Neural cell (in vitro differentiated cells): ENCODE measurements around the gene MAML2. TPM values are rescaled to one million over a fixed set of nuclear protein-coding genes. Genes with fewer than 3 reads are reported as not detected.
A peak's percentile ranks its signal among the peaks of the same experiment; 100 is the strongest.

Experiments used
- H2AFZ ChIP-seq: fragments of 200-600, 300-800 bp; sonication (generic), shearing (Covaris generic); 2 replicates; pipeline ENCODE4 v1.6.0; 2014; ENCODE audit warnings: low read depth, mild to moderate bottlenecking, antibody characterized with exemption, low read length, moderate library complexity
- H3F3A ChIP-seq: fragments of 200-600 bp; shearing (Covaris generic); 2 replicates; pipeline ENCODE4 v1.6.1; 2016; ENCODE audit warnings: mild to moderate bottlenecking, moderate library complexity, mixed read lengths, antibody characterized with exemption, low read length; ENCODE audit not compliant: insufficient read depth, poor library complexity, severe bottlenecking
- H3K27ac ChIP-seq: fragments of 200-600, 300-800 bp; sonication (generic), shearing (Covaris generic); 2 replicates; pipeline ENCODE4 v1.5.1; 2014; ENCODE audit warnings: mild to moderate bottlenecking, low read length, moderate library complexity
- H3K27me3 ChIP-seq: fragments of 300-800, 200-600 bp; sonication (generic), shearing (Covaris generic); 2 replicates; pipeline ENCODE4 v1.6.0; 2014; ENCODE audit warnings: mild to moderate bottlenecking, low read depth, low read length, moderate library complexity; ENCODE audit not compliant: insufficient read depth
- H3K36me3 ChIP-seq: fragments of 300-800, 200-600 bp; sonication (generic), shearing (Covaris generic); 2 replicates; pipeline ENCODE4 v1.5.1; 2014; ENCODE audit warnings: mild to moderate bottlenecking, antibody characterized with exemption, low read length, moderate library complexity; ENCODE audit not compliant: insufficient read depth
- H3K4me2 ChIP-seq: fragments of 300-800, 200-600 bp; sonication (generic), shearing (Covaris generic); 2 replicates; pipeline ENCODE4 v1.6.0; 2014; ENCODE audit warnings: mild to moderate bottlenecking, low read length
- H3K4me3 ChIP-seq: fragments of 300-800, 200-600 bp; sonication (generic), shearing (Covaris generic); 2 replicates; pipeline ENCODE4 v1.5.1; 2014; ENCODE audit warnings: mild to moderate bottlenecking, low read length, moderate library complexity
- H3K79me2 ChIP-seq: fragments of 200-600 bp; shearing (Covaris generic); replicated peaks from 2 replicates; pipeline ENCODE4 v1.6.0; 2014; ENCODE audit warnings: mild to moderate bottlenecking, low read length, moderate library complexity; ENCODE audit not compliant: insufficient read depth
- H3K9ac ChIP-seq: fragments of 300-800, 200-600 bp; sonication (generic), shearing (Covaris generic); 2 replicates; pipeline ENCODE4 v1.6.1; 2016; ENCODE audit warnings: mild to moderate bottlenecking, low read length, mixed read lengths
- H3K9me2 ChIP-seq: fragments of 200-600 bp; shearing (Covaris generic); 2 replicates; pipeline ENCODE4 v1.6.1; 2016; ENCODE audit warnings: mild to moderate bottlenecking, low read length, mixed read lengths; ENCODE audit not compliant: insufficient read depth
- H3K9me3 ChIP-seq: fragments of 200-600, 300-800 bp; sonication (generic), shearing (Covaris generic); 2 replicates; pipeline ENCODE4 v1.6.1; 2016; ENCODE audit warnings: mild to moderate bottlenecking, mixed run types, low read length, moderate library complexity, mixed read lengths
- H4K20me1 ChIP-seq: fragments of 200-600 bp; shearing (Covaris generic); 2 replicates; pipeline ENCODE4 v1.6.1; 2016; ENCODE audit warnings: mild to moderate bottlenecking, mixed run types; ENCODE audit not compliant: insufficient read depth
- EP300 ChIP-seq: fragments of 450-650 bp; conservative IDR thresholded peaks from 2 replicates; pipeline ENCODE4 v1.6.1; 2014; ENCODE audit warnings: antibody characterized with exemption, mild to moderate bottlenecking, moderate library complexity; ENCODE audit not compliant: poor library complexity, severe bottlenecking
- EZH2 ChIP-seq: fragments of 200-600, 300-800 bp; shearing (Covaris generic), sonication (generic); IDR thresholded peaks from 2 replicates; pipeline ENCODE4 v1.6.1; 2014; ENCODE audit warnings: antibody characterized with exemption, low read length, borderline replicate concordance, mild to moderate bottlenecking; ENCODE audit not compliant: insufficient read depth, poor library complexity, severe bottlenecking
- MXI1 ChIP-seq: fragments of 450-650 bp; conservative IDR thresholded peaks from 2 replicates; pipeline ENCODE4 v1.6.1; 2014; ENCODE audit warnings: antibody characterized with exemption, mild to moderate bottlenecking; ENCODE audit not compliant: poor library complexity, severe bottlenecking
- POLR2AphosphoS5 ChIP-seq: IDR thresholded peaks from 2 replicates; pipeline ENCODE4 v1.6.1; 2012
- RAD21 ChIP-seq: fragments of 450-650 bp; conservative IDR thresholded peaks from 2 replicates; pipeline ENCODE4 v1.6.1; 2014; ENCODE audit warnings: antibody characterized with exemption, mild to moderate bottlenecking, moderate library complexity
- SMC3 ChIP-seq: fragments of 450-650 bp; conservative IDR thresholded peaks from 2 replicates; pipeline ENCODE4 v1.6.1; 2014; ENCODE audit warnings: antibody characterized with exemption, mild to moderate bottlenecking, moderate library complexity; ENCODE audit not compliant: poor library complexity
- TAF1 ChIP-seq: IDR thresholded peaks from 2 replicates; pipeline ENCODE4 v1.6.1; 2012; ENCODE audit warnings: low read depth
- polyA plus RNA-seq: library from polyadenylated mRNA; depleted of rRNA; stranded (reverse); fragments of >200 nt; gene quantifications from 2 replicates; pipeline ENCODE4 v1.2.3, GENCODE V29; 2014
- TF ChIP-seq, protein P1 (sequence below): IDR thresholded peaks from 2 replicates; pipeline ENCODE4 v1.6.1; 2012; ENCODE audit warnings: borderline replicate concordance
- TF ChIP-seq, protein P2 (sequence below): fragments of 450-650 bp; IDR thresholded peaks from 2 replicates; pipeline ENCODE4 v1.5.1; 2014; ENCODE audit warnings: antibody characterized with exemption, mild to moderate bottlenecking, moderate library complexity; ENCODE audit not compliant: poor library complexity, severe bottlenecking

MAML2 gene
- polyA plus RNA-seq, 1 donor from 2014 or later = 3.6 TPM

DNA sequence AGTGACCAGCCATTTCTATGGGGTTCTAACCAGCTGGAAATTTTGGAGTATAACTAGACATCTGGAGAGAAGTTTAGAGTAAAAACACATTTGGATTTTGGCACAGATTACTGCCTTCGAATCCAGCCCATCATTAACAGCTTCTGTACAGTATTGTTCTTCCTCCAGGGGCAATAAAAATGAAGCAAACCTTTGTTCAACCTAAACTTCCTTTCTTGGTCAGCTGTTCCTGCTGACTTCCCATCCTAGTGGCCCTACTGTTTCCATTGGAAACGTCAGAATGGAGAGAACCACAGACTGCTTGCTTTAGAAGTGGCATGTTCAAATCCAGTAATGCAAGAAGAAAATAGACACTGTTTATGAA is 215.4 kb downstream of the MAML2 start:
- no peaks in the 10 kb centered on the region for H3K27me3 ChIP-seq
- no peak overlapping the region for H3K9ac ChIP-seq
- H3K9me3 ChIP-seq = no peaks in the 10 kb centered on the region
- no peaks in the 10 kb centered on the region for H4K20me1 ChIP-seq
- no peak for TF ChIP-seq EP300
- no peak for TF ChIP-seq MXI1
- no peak for TF ChIP-seq TAF1
- no peak for TF ChIP-seq RAD21
- TF ChIP-seq, protein P1, sequence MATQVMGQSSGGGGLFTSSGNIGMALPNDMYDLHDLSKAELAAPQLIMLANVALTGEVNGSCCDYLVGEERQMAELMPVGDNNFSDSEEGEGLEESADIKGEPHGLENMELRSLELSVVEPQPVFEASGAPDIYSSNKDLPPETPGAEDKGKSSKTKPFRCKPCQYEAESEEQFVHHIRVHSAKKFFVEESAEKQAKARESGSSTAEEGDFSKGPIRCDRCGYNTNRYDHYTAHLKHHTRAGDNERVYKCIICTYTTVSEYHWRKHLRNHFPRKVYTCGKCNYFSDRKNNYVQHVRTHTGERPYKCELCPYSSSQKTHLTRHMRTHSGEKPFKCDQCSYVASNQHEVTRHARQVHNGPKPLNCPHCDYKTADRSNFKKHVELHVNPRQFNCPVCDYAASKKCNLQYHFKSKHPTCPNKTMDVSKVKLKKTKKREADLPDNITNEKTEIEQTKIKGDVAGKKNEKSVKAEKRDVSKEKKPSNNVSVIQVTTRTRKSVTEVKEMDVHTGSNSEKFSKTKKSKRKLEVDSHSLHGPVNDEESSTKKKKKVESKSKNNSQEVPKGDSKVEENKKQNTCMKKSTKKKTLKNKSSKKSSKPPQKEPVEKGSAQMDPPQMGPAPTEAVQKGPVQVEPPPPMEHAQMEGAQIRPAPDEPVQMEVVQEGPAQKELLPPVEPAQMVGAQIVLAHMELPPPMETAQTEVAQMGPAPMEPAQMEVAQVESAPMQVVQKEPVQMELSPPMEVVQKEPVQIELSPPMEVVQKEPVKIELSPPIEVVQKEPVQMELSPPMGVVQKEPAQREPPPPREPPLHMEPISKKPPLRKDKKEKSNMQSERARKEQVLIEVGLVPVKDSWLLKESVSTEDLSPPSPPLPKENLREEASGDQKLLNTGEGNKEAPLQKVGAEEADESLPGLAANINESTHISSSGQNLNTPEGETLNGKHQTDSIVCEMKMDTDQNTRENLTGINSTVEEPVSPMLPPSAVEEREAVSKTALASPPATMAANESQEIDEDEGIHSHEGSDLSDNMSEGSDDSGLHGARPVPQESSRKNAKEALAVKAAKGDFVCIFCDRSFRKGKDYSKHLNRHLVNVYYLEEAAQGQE = no peak
- no peak for TF ChIP-seq POLR2AphosphoS5
- TF ChIP-seq SMC3 = no peak
- no peak for TF ChIP-seq EZH2
- TF ChIP-seq, protein P2, sequence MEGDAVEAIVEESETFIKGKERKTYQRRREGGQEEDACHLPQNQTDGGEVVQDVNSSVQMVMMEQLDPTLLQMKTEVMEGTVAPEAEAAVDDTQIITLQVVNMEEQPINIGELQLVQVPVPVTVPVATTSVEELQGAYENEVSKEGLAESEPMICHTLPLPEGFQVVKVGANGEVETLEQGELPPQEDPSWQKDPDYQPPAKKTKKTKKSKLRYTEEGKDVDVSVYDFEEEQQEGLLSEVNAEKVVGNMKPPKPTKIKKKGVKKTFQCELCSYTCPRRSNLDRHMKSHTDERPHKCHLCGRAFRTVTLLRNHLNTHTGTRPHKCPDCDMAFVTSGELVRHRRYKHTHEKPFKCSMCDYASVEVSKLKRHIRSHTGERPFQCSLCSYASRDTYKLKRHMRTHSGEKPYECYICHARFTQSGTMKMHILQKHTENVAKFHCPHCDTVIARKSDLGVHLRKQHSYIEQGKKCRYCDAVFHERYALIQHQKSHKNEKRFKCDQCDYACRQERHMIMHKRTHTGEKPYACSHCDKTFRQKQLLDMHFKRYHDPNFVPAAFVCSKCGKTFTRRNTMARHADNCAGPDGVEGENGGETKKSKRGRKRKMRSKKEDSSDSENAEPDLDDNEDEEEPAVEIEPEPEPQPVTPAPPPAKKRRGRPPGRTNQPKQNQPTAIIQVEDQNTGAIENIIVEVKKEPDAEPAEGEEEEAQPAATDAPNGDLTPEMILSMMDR = no peak
- peaks cover 3% of the 10 kb centered on the region for H3F3A ChIP-seq
- H2AFZ ChIP-seq = no peak overlapping the region
- H3K4me2 ChIP-seq = peak overlapping the region; percentile 50
- H3K79me2 ChIP-seq = no peaks in the 10 kb centered on the region
- no peaks in the 10 kb centered on the region for H3K9me2 ChIP-seq
- H3K36me3 ChIP-seq = no peaks in the 10 kb centered on the region
- H3K27ac ChIP-seq = peak overlapping the region; percentile 53
- H3K4me3 ChIP-seq = no peak overlapping the region

DNA sequence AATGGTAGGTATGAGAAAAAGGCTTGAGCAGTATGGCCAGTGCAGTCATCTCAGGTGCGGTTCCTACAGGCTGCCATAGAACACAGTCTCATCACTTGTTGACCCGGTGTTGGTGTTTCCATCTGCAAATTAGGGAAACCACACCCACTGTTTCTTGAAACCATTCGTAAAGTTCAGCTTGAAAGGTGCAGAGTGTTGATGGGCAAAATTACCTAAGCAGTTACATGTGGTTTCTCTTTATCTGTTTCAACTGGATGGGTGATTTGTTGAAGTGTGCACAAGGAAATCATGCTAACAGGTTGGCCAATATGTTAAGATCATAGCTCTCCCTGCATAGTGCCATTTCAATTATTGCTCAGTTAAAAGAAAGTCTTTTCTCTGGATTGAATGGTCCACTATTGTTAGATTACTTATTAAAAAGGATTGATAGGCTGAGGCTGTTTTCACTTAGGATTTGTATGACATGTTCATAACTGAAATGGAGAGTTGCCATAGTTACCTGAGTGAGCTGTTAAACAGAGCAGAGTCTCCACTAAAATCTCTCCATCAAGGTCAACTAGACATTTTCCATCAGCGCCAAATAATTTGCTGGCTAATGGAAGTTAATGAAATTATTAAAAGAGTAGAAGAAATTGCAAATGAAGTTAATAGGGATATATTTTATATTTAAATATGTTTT is 215.9 kb downstream of the MAML2 start:
- Histone ChIP-seq H3K27ac (peak overlapping the region; percentile 53), H3K27me3 (no peaks in the 10 kb centered on the region), H2AFZ (no peak overlapping the region), H3K36me3 (no peaks in the 10 kb centered on the region), H3K9me2 (no peaks in the 10 kb centered on the region), H3K9ac (no peak overlapping the region), H3F3A (peaks cover 3% of the 10 kb centered on the region), H3K4me2 (peak overlapping the region; percentile 50), H3K79me2 (no peaks in the 10 kb centered on the region), H3K9me3 (no peaks in the 10 kb centered on the region), H4K20me1 (no peaks in the 10 kb centered on the region), H3K4me3 (peak overlapping the region; percentile 31)
- TF ChIP-seq EP300 (peak; percentile 69), EZH2 (no peak), POLR2AphosphoS5 (peak; percentile 46), SMC3 (no peak), RAD21 (no peak), TAF1 (no peak), MXI1 (no peak)
- TF ChIP-seq, protein P1 = no peak
- TF ChIP-seq, protein P2 = no peak
